HG03139 (cell line): Measurements from ENCODE around the gene ADRB1.

Source experiments
- ATAC-seq: cut with Tn5 transposase; IDR thresholded peaks from one replicate; pipeline ENCODE4 v1.9.1; 2021; ENCODE audit not compliant: unreplicated experiment

ADRB1 gene

DNA sequence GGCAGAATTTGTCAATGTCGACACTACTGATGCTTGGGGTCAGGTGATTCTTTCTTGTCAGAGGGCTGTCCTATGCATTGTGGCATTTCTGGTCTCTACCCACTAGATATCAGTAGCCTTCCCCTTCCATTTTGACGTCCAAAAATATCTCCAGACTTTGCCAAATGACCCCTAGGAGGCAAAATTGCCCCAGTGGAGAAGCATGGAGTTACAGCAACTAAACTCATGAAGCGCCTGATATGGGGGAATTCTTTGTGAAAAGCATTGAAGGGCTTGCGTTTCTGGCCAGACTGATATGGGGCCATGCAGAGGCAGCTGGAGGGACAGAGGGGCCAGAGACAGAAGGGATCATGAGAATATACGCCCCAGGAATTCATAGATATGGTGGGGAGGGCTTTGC is 43.6 kb downstream of the ADRB1 start:
- ATAC-seq, result no peak

DNA sequence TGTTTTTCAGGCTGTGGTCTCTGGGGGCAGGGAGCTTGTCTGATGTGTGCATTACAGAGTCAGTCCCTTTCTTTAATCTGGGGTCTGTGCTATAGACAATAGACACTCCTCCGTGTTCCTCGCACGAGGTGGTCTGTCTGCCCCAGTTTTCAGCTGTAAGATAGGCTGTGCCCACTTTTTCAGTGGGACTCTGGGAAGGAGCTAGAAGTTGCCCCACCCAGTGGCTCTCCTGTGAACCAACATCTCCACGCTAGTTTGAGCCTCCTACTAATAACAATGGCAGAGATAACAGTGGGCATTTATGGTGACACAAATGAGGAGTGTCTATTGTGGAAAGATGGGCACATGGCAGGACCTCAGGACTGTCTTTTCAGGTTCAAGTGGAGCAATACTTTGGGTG is 44.0 kb downstream of the ADRB1 start:
- ATAC-seq, result no peak

DNA sequence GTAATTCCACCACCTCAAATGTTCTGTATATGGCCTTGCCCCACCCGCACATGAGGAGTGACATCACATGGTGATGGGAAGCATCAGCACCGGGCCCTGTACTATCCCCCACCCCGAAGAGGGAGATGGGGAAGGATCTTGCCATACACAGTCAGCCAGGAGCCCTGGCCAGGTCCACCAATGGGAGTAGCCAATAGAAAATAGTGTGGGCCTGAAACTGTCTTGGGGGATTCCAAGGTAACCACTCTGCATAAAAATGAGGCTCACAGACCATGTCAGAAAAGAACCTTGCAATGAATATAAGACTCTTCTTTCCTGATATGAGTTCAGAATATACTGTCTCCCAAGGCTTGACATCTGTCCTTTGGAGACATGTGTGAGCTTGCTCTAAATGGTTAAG is 51.1 kb downstream of the ADRB1 start:
- no peak for ATAC-seq

DNA sequence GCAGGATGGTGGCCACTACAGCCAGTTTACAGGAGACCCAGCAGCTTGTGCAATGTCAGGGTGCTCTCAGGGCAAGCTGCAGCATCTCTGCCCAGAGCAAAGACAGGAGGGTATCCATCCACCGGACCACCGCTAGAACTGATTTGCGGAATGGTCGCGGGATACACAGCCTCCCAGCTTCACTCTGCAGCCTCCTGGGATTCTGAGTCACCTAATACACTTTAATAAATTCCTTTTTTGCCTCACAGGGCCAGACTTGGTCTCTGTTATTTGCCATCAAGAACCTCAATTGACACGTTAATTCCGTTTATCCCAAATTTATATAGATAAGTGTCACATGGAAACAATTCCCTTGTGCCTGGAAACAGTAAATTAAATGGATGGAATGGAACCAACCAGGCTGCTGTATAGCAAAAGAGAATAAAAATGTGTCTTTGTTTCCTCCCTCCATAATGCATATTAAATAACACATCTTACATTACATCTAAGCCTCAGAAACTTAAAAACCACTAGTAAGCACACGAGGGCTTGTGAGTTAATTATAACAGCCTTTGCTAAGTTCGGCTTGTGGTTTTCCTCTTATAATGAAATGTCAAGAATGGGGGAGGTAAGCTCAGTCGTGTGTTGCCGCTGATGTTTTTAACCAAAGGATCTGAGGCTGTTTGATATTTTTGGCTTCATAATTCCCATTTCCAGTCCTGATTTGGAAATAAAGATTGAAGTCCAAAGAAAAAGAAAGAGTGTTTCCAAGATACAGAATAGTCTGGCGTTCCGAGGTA is 52.1 kb downstream of the ADRB1 start:
- peak; percentile 63 for ATAC-seq
